HG03060 (cell line): ENCODE measurements around the gene PRKCA.
"Not testable (repeated sequence)": the region's sequence is repeated elsewhere in the genome, so short reads cannot be mapped to it uniquely, and the experiment has no call there.

Source experiments
- ATAC-seq: cut with Tn5 transposase; IDR thresholded peaks from one replicate; pipeline ENCODE4 v1.9.1; 2021; ENCODE audit warnings: low read depth, moderate number of reproducible peaks; ENCODE audit not compliant: unreplicated experiment

PRKCA gene

DNA sequence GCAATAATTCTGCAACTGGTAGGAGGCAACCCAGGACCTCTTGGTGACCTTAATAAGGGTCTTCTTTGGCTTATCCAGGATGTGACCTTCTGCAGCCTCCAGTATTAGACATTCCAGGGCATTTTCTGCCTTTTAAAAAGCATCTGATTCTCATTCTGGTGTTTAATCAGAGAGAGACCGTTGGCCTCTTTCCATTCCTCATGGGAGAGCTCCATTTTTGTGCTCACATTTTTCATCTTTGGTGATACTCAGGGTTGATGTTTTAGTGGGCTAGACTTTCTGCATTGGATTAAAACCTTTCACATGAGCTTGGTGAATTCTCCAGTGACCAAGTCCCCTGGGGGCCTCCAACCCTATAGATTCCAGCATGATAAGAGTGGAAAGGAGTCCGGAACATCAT is 382.3 kb downstream of the PRKCA start:
- no peak for ATAC-seq

DNA sequence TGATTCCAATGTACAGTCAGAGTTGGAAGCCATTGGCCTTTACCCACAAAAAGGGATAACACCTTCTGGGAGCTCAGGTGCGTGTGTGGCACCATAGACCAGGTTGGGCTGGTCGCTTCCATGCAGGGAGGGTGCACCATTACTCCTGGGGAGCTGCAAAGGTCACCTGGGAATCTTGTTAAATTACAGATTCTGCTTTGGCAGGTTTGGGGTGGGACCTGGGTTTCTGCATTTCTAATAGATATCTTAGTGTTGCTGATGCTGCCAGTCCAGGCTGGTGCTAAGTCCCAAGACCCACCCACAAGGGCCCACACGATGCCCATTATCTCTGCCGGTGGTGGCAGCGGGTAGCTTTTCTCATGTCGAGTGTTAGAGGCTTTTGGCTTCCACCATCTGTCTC is 384.2 kb downstream of the PRKCA start:
- ATAC-seq = no peak

DNA sequence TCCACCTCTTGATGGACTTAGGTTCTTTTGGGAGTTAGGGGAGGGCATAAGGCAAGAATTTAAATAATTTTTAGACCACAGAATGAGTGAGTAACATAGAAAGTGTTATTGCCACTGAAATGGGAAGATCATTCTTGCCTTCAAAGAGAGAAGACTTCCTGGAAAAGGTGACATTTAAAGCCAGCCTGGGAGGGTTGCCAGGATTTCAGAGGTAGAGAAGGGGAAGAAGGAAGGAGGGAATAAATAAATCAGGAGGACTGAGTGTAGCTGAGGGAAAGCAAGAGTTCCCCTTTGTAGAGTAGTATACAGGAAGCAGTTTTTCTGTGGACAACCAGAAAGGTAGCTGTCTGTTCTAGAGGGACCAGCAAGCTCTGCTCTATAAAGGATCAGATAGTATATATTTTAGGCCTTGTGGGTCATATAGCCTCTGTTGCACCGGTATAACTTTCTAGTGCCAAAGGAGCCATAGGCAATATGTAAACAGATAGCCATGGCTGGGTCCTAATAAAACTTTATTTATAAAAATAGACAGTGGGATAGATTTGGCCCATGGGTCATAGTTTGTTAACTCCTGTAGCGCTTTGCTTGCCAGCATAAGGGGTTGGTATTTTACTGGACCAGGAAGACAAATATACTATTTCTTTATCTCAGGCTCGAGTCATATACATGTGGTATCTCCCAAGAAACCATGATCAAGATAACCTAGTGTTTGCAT is 385.3 kb downstream of the PRKCA start:
- ATAC-seq = no peak

DNA sequence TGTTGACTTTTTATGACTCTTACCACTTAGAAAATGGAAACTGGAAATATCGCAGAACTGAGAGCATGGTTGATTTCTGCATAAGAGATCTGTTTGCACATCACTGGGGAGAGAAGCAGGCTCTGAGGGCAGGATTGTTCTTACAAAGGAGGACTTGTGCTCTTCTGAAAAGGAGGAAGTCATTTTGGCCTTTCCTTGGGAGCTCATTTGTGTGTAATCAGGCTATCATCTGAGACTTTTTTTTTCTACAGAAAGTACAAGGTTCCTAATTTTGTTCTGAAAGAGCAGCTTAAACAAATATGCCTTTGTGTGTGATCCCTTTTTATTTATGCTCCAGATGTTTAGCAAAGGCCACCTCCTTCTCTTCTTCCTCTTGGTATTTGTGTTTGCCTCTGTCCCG is 386.8 kb downstream of the PRKCA start:
- ATAC-seq = no peak

DNA sequence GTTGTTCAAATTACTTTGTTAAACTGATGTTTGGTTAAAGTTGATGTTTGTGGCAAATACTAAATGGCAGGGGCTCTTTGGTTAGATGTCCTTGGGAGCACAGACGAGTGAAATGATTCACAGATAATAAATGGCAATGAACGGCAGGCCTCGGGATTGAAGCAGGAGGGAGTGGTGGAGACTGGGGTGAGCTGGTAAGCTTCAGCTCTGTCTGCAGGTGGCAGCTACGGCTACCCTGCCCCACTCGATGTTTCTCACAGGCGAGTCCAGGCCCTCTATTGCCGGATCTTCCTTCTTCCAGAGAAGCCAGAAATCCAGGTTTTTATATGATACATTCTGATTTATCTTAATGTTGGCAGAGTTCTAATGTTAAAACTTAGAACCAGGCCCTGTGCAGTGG is 387.8 kb downstream of the PRKCA start:
- ATAC-seq = no peak

DNA sequence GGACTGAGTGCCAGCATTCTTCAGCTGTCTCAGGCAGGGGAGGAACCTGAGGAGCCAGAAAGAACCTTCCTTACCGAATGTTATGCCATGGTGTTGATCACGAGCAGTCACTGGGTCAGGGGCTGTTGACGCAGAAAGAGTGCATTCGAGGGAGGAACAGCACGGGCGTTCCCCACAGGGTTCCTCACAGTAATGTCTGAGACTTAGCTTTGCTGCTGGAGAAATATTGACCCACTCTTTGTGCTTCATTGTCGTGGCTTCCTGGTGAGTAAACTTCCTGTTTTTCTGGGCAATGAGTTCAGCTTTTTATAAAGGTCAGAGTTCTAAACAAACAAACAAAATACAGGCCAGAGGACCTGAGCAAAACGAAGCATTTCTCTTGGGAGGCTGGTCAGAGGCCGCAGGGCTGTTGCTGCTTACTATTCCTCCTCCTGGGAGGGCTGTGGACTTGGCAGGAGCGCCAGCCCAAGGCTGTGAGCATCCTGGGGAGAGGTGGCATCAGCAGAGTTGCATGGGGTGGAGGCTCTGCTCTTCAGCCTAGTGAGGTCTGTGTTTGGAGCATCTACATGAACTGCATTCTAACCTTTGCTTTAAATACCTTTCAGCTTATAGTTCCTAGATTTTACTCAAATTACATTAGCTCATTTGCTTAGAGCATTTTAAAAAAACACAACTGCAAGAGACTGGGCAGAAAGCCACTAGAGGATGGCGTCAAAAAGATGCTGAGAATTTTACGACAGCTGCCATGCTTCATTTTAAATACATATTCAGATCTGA is 389.4 kb downstream of the PRKCA start:
- ATAC-seq = no peak

DNA sequence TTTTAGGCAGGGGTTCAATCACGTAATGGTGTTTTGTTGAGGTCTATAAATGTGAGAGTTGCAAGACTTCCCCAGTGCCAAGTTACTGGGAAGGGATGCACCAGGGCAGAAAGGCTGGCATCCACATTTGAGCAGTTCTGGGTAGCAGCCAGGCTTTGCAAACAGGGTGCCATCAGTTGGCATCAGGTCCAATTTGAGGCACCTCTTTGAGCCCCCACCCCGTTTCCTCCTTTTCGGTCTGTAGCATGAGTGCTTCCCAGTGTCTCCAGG is 389.9 kb downstream of the PRKCA start:
- ATAC-seq = no peak

DNA sequence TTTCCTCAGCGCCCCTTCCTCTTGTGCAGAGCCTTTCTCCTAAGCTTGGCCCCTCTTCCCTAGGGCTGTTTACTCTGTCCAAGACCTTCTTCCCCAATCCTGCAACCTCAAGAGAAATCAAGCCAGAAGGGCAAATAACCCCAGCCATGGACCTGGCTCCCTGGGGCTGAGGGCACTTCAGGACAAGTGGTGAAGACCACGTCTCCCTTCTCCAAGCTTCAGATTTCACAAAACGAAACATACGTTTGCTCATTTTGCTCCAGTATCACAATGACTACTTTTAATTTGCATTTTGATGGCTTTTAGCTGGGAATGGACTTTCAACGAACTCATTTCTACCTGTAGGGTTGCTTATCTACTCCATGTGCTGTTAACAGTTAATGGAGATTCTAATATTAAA is 392.7 kb downstream of the PRKCA start:
- no peak for ATAC-seq

DNA sequence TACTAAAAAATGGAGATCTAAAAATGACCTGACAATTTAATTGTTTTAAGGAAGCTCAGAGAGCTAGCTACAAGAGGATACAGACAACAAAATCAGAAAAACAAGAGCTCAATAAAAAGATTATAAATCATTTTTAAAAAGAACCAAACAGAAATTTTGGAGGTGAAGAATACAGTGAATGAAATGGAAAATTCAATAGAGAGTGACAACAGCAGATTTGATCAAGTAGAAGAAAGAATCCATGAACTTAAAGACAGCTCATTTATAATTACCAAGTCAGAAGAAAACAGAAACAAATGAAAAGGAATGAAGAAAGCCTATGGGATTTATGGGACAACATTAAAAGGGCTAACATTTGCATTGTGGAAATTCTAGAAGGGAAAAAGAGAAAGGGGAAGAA is 395.9 kb downstream of the PRKCA start:
- ATAC-seq = no peak

DNA sequence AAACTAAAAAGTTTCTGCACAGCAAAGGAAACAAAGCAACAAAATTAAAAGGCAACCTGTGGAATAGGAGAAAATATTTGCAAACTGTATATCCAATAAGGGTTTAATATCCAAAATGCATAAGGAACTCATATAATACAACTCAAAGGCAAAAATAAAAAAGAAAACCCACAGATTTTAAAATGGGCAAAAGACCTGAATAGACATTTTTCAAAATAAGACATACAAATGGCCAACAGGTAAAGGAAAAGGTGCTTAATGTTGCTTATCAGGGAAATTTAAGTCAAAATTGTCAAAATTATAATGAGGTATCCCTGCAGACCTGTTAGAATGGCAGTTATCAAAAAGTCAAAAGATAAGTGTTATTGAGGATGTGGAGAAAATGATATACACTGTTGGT is 399.0 kb downstream of the PRKCA start:
- no peak for ATAC-seq

DNA sequence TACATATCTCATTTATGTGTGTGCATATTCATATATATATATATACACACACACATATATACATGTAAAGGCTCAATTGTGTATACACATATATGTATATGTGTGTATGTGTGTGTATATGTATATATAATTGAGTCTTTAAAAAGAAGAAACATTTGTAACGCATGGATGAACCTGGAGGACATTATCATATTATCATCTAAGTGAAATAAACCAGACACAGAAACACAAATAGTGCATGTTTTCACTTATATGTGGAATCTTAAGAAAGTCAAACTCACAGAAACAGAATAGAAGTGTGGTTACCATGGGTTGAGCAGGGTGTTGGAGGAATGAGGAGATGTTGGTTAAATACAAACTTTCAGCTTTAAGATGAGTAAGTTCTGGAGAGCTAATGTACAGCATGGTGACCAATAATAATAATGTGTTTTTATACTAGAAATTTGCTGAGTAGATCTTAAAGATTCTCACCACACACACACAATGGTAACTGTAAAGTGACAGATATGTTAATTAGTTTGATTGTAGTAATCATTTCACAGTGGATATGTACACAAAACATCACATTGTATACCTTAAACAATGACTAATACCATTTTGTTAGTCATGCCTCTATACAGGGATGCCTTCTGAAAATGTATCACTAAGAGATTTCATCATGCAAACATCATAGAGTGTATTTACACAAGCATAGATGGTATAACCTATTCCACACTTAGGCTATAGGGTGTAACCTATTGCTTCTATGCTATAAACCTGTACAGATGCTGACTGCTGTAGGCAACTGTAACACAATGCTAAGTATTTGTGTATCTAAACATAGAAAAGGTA is 399.9 kb downstream of the PRKCA start:
- ATAC-seq = no peak

DNA sequence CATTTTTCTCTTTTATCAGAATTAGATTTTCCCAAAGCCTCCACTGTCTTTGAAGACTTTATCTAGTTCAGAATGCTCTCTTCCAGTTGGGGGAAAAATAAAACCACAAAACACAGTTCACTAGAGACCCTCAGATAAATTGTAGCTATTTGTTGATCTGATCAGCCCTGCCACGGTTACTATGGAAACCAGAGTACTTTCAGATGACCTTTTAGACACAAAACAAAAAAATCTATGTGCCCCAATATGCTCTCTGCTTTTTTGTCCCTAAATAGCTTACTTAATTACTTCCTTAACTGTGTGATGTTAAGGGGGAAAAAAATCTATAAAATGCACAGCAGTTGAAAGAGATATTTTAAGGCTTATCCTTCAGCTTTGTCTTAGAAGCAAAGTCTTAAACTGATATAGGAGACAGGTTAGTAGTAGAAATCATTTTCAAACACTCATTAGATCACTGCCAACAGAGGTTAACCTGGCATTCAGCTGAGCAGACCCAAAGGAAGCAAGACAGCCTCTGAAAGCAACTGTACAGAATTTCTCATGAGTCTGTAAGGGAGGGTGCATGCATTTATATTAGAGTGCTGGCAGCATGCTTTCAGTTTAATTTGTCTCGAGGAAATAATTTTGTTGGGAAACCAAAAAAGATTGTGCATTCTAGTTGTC is 402.6 kb downstream of the PRKCA start:
- no peak for ATAC-seq

DNA sequence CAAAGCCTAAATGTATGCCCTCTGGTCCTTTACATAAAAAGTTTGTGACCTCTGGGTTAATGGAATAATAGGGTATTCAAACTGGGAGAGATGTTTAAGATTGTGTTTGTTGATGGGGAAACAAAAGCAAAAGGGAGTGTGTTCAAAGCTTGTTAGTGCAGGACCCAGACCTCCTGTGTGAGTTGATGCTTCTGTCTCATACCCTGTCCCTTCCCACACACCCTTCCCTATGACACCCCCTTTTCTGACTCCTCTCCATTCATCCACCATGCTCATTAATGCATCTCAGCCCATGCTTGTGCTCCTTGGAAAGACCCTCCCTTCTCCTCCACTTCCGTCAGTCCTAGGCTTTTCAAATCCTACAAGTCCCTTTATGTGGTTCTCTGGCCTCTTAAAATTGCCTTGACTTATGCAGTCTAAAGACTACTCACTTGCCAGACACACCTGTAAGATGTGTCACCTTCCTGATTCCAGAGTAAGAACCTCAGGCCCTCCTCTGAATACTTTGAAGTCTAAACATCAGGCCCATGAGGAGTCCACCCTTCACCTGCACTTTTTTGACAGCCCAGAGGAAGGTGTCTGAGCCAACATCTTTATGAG is 404.5 kb downstream of the PRKCA start:
- ATAC-seq = no peak

DNA sequence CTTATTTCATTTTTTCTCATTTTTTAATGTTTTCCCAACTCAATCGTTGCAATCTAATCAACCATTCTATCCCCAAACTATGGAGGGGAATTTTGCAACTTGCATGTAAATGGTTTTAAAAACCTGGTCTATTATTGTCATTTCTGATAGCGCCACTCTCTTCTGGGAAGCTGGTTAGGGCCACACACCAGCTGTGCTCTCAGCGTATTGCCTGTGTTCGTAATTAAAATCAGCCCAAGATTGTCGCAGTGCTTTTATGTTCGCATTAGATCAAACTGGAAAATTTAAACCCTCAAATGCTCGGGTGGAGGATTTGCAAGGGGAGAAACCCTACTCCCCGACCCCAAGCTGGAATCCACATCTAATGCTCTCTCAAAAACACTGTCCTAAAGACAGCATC is 409.0 kb downstream of the PRKCA start:
- no peak for ATAC-seq

DNA sequence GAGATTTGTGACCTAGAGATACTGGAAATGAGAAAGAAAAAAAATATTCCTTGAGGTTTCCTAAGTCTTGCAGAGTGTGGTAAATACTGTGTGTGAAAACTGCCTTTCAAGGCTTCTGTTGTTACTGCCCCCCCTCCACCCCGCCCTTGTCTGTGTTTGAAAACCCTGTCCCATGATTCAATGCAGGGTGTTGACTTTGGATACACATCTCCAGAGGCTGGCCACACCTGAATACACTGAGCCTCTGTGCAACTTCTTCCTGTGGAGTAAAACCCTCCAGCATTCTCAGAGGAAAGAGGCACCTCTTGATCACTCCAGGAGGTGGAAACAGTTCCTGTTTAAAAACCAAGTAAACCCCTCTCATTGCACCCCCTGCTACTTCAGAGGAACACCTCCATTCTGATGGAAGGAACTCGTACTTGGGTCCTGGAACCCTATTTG is 409.5 kb downstream of the PRKCA start:
- ATAC-seq = no peak

DNA sequence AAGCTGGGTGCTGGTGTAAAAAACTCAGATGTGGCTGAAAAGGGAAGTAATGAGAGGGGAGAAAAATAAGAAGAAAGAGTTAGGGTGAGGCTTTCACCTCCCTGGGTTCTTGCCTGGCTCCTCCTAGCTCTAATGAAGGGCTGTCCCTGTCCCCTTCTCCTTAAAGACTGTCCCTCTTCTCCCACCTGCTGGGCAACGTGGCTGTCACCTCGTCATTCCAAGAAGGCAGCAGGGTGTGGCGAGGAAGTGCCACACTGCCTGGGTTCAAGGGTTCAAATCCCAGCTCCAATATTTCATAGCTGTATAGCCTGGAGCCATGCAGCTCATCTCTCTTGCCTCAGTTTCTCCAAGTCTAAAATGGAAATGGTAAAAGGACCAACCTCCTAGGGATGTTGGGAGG is 410.0 kb downstream of the PRKCA start:
- no peak for ATAC-seq

DNA sequence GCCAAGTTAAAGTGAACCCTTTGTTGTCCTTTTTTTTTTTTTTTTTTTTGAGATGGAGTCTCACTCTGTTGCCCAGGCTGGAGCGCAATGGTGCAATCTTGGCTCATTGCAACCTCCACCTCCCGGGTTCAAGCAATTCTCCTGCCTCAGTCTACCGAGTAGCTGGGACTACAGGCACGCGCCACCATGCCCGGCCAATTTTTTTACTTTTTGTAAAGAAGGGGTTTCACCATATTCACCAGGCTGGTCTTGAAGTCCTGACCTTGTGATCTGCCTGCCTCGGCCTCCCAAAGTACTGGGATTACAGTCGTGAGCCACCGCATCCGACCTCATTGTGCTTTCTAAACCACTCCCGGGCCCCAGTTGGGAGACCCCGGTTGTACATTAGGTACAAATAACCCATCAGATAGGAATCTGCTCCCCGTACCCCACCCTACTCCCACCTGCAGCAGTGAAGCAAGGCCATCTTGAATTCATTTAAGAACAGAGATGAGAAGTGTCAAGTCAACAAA is 410.7 kb downstream of the PRKCA start:
- not testable (repeated sequence) for ATAC-seq

DNA sequence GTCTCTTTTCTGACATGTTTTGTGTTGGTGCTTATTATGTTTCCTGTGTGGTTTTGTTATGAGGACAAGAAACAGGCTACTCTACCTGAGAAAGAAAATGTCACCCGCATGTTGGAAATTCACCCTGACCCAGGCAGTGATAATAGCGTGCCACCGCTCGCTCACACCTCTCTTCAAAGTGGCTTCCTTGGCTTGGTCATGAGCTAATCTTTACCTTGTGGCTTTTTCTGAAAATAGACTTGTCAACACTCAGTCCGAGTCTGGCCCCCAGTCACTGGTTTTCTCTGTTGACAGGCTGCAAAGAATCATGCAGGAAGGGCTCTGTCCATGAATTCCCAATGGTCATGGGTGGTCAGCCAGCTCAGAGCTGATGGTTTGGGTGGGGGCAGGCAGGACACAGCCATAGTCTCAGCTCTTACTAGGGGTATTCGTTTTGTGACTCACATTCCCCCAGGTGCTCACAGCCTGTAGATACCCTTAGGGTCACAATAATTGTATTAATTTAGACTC is 411.2 kb downstream of the PRKCA start:
- no peak for ATAC-seq

DNA sequence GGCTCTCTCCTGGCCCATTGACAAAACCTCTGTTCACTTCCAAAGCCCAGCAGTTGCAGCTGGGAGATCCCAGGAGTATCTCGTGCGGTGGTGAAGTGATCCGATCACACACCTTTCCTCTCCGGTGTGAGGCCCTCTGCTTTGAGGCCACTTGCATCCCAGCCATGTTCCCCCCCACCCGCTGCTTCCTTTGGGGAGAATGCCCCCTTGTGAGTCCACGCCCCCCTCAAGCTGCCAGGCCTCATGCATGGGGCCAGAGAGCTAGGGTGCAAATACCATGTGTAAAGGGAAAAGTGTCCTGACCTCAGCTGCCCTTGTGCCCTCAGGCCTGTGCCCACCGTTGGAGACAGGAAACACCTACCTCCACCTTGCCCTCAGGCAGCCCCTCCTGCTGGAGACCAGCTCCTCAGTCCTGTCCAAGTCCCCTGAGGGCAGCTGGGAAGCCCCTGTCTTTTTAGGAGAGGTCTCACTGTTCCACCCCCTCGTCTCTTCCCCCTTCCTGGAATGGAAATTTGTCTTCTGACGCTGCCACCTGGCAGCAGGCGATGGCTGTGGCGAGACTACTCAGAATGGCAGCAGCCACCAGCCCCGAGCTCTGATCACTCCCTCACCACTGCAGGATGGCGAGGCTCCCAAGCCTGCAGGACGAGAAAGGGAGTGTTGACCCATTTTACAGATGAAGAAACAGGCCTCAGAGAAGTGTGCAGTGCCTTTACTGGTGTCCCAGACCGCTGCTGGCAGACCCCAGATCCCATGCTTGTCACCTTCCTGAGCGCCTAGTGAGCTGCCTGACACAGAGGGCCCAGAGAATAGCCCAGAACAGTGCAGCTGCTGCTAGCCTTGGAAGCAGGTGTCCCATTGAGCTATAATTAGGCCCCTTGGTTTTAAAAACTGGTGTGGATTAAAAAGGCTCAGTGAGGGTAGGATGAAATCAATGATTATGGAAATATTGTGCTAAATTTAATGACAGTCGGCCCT is 411.9 kb downstream of the PRKCA start:
- ATAC-seq = no peak
